GM19099 (cell line): ENCODE data around the gene ENAH.

Source experiments
- POLR2A ChIP-seq: IDR thresholded peaks from 3 replicates; pipeline ENCODE4 v1.6.1; 2011; ENCODE audit warnings: low read depth; ENCODE audit not compliant: insufficient read length; ENCODE audit errors: extremely low read depth

The ENAH gene

GRCh38 chr1:225573216-225573615 lies 79.7 kb downstream of the ENAH start:
- no peak for TF ChIP-seq POLR2A

GRCh38 chr1:225572422-225572821 lies 80.5 kb downstream of the ENAH start:
- TF ChIP-seq POLR2A = no peak

- no peak for TF ChIP-seq POLR2A
Observed at GRCh38 chr1:225567789-225568188, 85.1 kb downstream of the ENAH start.

GRCh38 chr1:225565847-225566246 lies 87.1 kb downstream of the ENAH start:
- TF ChIP-seq POLR2A = no peak

- no peak for TF ChIP-seq POLR2A
Observed at GRCh38 chr1:225561675-225562074, 91.2 kb downstream of the ENAH start.

GRCh38 chr1:225559902-225560301 lies 93.0 kb downstream of the ENAH start:
- no peak for TF ChIP-seq POLR2A

GRCh38 chr1:225559326-225559725 lies 93.6 kb downstream of the ENAH start:
- TF ChIP-seq POLR2A = no peak

GRCh38 chr1:225556694-225557093 lies 96.2 kb downstream of the ENAH start:
- TF ChIP-seq POLR2A = no peak

GRCh38 chr1:225555821-225556220 lies 97.1 kb downstream of the ENAH start:
- no peak for TF ChIP-seq POLR2A

GRCh38 chr1:225554216-225554812 lies 98.6 kb downstream of the ENAH start:
- TF ChIP-seq POLR2A = no peak

- TF ChIP-seq POLR2A = no peak
Observed at GRCh38 chr1:225549821-225550220, 103.1 kb downstream of the ENAH start.

- no peak for TF ChIP-seq POLR2A
Observed at GRCh38 chr1:225548140-225548857, 104.6 kb downstream of the ENAH start.

- TF ChIP-seq POLR2A = no peak
Observed at GRCh38 chr1:225545649-225546048, 107.3 kb downstream of the ENAH start.

GRCh38 chr1:225544924-225545323 lies 108.0 kb downstream of the ENAH start:
- TF ChIP-seq POLR2A = no peak

- no peak for TF ChIP-seq POLR2A
Observed at GRCh38 chr1:225544263-225544662, 108.7 kb downstream of the ENAH start.

GRCh38 chr1:225543350-225543749 lies 109.6 kb downstream of the ENAH start:
- no peak for TF ChIP-seq POLR2A
